Dedifferentiated amniotic fluid mesenchymal stem cell (primary cell): ENCODE measurements around the gene ADRA2A.

Experiments
- DNase-seq: peaks from one replicate; pipeline ENCODE4 v3.0.0-alpha.2; 2016; ENCODE audit errors: extremely low spot score

Gene ADRA2A

GRCh38 chr10:111076682-111077478 is at the start of gene ADRA2A:
Gene ADRA2A, plus strand, starts transcription at chr10:111077029. Its CDS starts 968 bp downstream, at chr10:111077997.
- no peak for DNase-seq

DNA sequence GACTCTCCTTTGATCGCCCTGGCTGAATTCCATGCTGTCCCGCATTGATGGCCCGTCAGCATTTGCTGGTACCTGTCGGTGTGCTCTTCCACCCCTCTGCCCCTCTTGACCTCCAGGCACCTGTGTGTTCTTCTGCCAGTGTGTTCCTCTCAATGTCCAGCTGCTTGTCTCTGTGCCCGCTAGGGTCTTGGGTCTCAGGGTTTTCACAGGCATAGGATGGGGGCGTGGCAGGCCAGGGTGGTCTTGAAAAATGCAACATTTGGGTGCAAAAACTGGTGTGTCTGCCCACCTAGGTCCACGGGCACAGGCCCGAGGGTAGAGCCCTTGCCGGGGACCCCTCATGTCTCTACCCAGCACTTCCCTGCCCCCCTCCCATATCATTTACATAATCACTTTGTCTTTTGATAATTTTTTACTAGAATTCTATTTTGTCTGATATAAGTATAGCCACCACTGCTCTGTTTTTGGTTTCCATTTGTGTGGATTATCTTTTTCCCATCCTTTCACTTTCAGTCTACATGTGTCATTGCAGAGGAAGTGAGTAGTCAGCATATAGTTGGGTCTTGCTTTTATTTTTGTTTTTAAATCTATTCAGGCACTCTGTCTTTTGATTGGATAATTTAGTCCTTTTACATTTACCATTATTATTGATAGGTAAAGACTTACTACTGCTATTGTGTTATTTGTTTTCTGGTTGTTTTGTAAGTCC is 46.6 kb upstream of the ADRA2A start:
- no peak for DNase-seq

GRCh38 chr10:111034598-111035310 is 42.1 kb upstream of the ADRA2A start:
- no peak for DNase-seq

DNA sequence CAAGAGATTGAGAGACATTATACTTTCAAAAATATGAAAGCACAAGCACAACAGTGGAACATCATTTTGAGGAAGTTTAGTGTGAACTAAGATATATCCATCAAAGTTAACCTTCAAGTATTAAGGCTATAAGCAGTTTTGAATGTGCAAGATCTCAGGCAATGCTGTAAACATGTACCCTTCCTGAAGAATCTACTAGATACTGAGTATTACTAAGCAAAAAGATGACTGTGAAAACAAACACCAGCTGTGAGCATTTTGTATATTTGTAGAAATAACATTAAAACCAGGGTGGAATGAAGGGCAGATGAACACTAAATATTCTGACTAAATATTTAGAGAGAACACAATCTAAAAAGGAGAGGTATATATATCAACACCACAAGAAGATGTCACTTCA is 41.3 kb upstream of the ADRA2A start:
- DNase-seq: no peak

DNA sequence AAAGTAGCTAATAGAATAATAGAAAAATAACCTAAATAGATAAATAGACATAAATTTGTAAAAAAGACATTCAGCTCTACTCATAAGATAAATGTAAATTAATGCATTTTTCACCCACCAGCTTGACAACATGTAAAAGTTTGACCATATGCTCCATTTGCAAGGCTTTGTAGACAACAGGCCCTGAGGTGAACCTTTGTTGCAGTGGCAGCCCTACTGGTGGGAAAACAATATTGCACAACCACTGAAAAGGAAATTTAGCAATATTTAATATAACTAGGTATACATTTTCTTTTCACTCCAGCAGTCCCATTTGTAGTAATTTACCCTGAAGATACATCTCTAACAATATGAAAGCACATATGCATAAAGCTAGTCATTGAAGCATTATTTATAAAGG is 39.0 kb upstream of the ADRA2A start:
- DNase-seq: no peak

GRCh38 chr10:111039522-111039921 is 37.3 kb upstream of the ADRA2A start:
- DNase-seq: no peak

GRCh38 chr10:111057006-111057405 is 19.8 kb upstream of the ADRA2A start:
- no peak for DNase-seq

DNA sequence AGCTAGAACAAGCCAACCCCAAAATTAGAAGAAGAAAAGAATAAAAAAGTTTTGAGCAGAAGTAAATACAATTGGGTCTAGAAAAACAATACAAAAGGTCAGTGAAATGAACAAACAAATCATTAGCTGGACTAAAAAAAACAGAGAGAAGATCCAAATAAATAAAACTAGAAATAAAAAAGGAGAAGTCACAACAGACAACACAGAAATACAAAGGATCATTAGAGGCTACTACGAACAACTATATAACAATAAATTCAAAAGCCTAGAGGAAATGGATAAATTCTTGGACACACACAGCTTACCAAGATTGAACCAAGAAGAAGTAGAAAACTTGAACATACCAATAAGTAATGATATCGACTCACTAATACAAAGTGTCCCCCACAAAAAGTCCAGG is 13.4 kb upstream of the ADRA2A start:
- DNase-seq: no peak

DNA sequence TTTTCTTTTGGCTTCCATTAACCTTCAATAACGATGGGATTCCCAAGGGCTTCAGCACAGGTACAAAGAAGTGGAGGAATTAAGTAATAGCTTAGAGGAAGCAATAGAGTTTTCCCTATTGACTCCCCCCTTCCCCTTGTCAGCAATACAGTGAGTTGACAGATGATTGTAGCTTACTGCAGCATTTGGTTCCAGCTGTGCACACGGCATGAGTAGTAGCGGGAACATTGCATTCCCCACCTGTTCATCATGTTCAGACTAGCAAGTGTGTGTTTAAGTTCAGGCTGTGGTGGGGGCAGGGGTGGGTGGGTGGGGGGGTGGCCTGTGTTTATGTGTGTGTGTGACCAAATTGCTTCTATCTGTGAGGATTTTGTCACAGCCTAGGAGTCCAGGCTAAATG is 4.6 kb upstream of the ADRA2A start:
- no peak for DNase-seq

DNA sequence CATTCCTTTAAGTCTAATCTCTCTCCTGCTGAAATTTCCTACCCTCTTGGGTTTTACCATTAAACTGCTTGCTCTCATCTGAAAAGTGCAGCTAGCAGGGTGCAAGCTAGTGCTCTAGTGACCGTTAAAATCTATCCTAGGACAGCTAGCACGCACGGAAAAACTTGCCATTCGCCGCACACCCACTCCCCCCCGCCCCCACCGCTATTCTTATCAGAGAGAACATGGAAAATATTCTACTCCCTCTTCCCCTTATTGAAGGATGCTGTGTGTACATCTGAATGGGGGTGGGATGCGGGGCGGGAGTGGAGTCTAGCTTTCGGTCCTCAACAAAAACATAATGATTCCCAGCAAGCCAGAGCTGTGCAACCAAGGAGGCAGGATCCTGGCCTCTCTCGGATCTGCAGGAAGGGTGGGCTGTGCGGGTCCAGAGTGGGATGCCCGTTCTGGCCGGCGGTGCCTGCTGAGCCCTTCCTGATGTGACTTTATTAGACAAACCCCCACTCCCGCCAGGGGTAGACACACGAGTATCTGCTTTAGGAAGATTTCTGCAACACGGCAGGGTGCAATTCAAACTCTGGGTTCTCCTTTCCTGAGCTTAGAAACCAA is 1.1 kb upstream of the ADRA2A start:
- DNase-seq: no peak

DNA sequence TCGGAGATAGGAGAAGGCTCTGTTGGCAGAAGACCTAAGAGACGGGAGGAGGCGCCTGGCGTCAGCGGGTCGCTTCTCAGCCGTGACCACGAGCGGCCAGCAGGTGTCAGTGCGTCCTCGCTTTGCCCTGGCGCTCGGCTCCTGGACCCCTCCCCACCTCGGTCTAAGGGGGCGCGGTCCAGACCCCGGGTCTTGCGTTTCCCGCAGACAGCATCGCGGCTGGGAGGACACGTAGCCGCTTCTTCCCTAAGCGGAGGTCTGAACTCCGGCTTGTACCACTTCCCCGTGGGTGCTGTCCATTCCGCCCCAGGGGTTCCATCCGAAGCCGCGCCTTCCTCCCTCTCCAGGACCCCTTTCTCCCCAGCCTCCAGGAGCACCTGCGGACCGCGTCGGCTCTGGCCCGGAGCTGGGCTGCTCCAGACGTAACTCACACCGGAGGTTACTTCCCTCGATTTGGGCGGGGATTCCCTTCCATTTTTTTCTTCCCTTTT is 593 bp upstream of the ADRA2A start:
- no peak for DNase-seq

DNA sequence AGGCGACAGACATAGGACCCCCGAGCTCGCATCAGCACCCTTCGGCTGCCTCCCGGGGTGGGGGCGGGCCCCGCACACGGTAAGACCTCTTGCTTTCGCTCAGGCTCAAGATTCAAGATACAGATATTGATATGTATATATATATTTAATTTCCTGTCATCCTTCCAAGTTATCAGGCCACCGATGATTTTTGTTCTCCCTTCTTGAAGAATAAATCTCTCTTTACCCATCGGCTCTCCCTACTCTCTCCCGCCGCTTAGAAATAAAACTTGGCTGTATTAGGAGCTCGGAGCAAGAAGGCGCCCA is 603 bp downstream of the ADRA2A start:
- no peak for DNase-seq

- no peak for DNase-seq
Measured at GRCh38 chr10:111077785-111078504, 1.1 kb downstream of the ADRA2A start.

- no peak for DNase-seq
Measured at GRCh38 chr10:111078505-111079185, 1.8 kb downstream of the ADRA2A start.

GRCh38 chr10:111079241-111079760 is 2.5 kb downstream of the ADRA2A start:
- no peak for DNase-seq

GRCh38 chr10:111079781-111080180 is 3.0 kb downstream of the ADRA2A start:
- no peak for DNase-seq

DNA sequence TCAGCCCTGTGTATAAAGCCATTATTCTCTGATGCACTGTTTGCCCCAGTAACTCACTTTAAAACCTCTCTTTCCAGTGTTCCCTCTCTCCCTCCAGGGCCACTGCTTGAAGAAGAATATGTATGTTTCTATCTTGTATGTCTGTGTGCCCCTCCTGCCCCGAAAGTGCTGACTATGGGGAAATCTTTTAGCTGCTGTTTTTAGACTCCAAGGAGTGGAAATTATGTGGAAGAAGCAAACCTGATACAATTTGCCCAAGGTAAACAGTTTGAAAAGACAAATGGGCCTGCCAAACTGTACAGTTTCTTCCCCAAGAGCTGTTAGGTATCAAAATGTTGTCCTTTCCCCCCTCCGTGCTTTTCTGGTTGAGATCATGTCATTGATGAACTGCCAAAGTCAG is 3.4 kb downstream of the ADRA2A start:
- no peak for DNase-seq

GRCh38 chr10:111081595-111081994 is 4.8 kb downstream of the ADRA2A start:
- no peak for DNase-seq

GRCh38 chr10:111082102-111082975 is 5.5 kb downstream of the ADRA2A start:
- DNase-seq: no peak
